Measurements from ENCODE around the gene RAET1E. TPM values are rescaled to one million over a fixed set of nuclear protein-coding genes. Genes with fewer than 3 reads are reported as not detected.

Gene RAET1E
- total and polyA plus RNA-seq, 9 donors = 0.35 to 3.4 (median 0.89) TPM

Other genes with a start within 250 kb of the RAET1E start
- gene KATNA1, start 249.4 kb downstream of the RAET1E start, total RNA-seq = 24.1 TPM
- 10 to 100 TPM; 19.1 to 24.7 (median 21.9) TPM for gene KATNA1, start 249.4 kb downstream of the RAET1E start, polyA plus RNA-seq (ENCODE audit: insufficient read depth in 1 of 8, insufficient read length in 8 of 8, low replicate concordance in 1 of 8)
- 21.8 TPM for gene LATS1, start 180.0 kb downstream of the RAET1E start, total RNA-seq
- gene LATS1, start 180.0 kb downstream of the RAET1E start, polyA plus RNA-seq (ENCODE audit: insufficient read depth in 1 of 8, insufficient read length in 8 of 8, low replicate concordance in 1 of 8) = 10 to 100 TPM; 11.6 to 21.8 (median 16.7) TPM
- gene NUP43, start 151.6 kb downstream of the RAET1E start, total RNA-seq = 19.9 TPM
- gene NUP43, start 151.6 kb downstream of the RAET1E start, polyA plus RNA-seq (ENCODE audit: insufficient read depth in 1 of 8, insufficient read length in 8 of 8, low replicate concordance in 1 of 8) = 10 to 100 TPM; 17.5 to 24.9 (median 19.5) TPM
- gene PCMT1, start 148.4 kb downstream of the RAET1E start, total RNA-seq = 59.1 TPM
- 10 to 100 TPM; 64.0 to 77.9 (median 72.9) TPM for gene PCMT1, start 148.4 kb downstream of the RAET1E start, polyA plus RNA-seq (ENCODE audit: insufficient read depth in 1 of 8, insufficient read length in 8 of 8, low replicate concordance in 1 of 8)
- 16.0 TPM for gene LRP11, start 33.8 kb downstream of the RAET1E start, total RNA-seq
- gene LRP11, start 33.8 kb downstream of the RAET1E start, polyA plus RNA-seq (ENCODE audit: insufficient read depth in 1 of 8, insufficient read length in 8 of 8, low replicate concordance in 1 of 8) = 10 to 100 TPM; 17.0 to 29.5 (median 23.2) TPM
- gene RAET1G, start 25.0 kb upstream of the RAET1E start, total RNA-seq = 0.09 TPM
- gene RAET1G, start 25.0 kb upstream of the RAET1E start, polyA plus RNA-seq (ENCODE audit: insufficient read depth in 1 of 8, insufficient read length in 8 of 8, low replicate concordance in 1 of 8) = under 1 TPM in 7 of 8 donors, not detected in 1; 0.13 to 0.27 (median 0.19) TPM
- 0.27 TPM for gene ULBP2, start 43.9 kb upstream of the RAET1E start, total RNA-seq
- gene ULBP2, start 43.9 kb upstream of the RAET1E start, polyA plus RNA-seq (ENCODE audit: insufficient read depth in 1 of 8, insufficient read length in 8 of 8, low replicate concordance in 1 of 8) = under 1 TPM in 7 of 8 donors, not detected in 1; 0.23 to 0.53 (median 0.29) TPM
- 0.13 TPM for gene ULBP1, start 65.8 kb upstream of the RAET1E start, total RNA-seq
- under 1 TPM; 0.25 to 0.71 (median 0.39) TPM for gene ULBP1, start 65.8 kb upstream of the RAET1E start, polyA plus RNA-seq (ENCODE audit: insufficient read depth in 1 of 8, insufficient read length in 8 of 8, low replicate concordance in 1 of 8)
- gene RAET1L, start 127.4 kb upstream of the RAET1E start, total RNA-seq = not detected
- under 1 TPM in 2 of 8 donors, not detected in 6; 0.14 to 0.37 TPM for gene RAET1L, start 127.4 kb upstream of the RAET1E start, polyA plus RNA-seq (ENCODE audit: insufficient read depth in 1 of 8, insufficient read length in 8 of 8, low replicate concordance in 1 of 8)
- 3.9 TPM for gene ULBP3, start 171.0 kb upstream of the RAET1E start, total RNA-seq
- 1 to 10 TPM; 1.5 to 3.5 (median 2.5) TPM for gene ULBP3, start 171.0 kb upstream of the RAET1E start, polyA plus RNA-seq (ENCODE audit: insufficient read depth in 1 of 8, insufficient read length in 8 of 8, low replicate concordance in 1 of 8)
- gene PPP1R14C, start 244.9 kb upstream of the RAET1E start, total RNA-seq = 30.2 TPM
- 10 to 100 TPM; 25.3 to 47.3 (median 37.6) TPM for gene PPP1R14C, start 244.9 kb upstream of the RAET1E start, polyA plus RNA-seq (ENCODE audit: insufficient read depth in 1 of 8, insufficient read length in 8 of 8, low replicate concordance in 1 of 8)

Measured in muscle of leg (tissue), 9 donors.